GM12878 (cell line): ENCODE results near the gene GSE1. TPM values are rescaled to one million over a fixed set of nuclear protein-coding genes. Genes with fewer than 3 reads are reported as not detected.

ENCODE experiments used
- BACH1 ChIP-seq: fragments of 450-650 bp; IDR thresholded peaks from 2 replicates; pipeline ENCODE4 v1.6.1; 2017; ENCODE audit warnings: mild to moderate bottlenecking, borderline replicate concordance
- EED ChIP-seq: sonication (generic); IDR thresholded peaks from 2 replicates; pipeline ENCODE4 v1.6.1; 2016; ENCODE audit warnings: antibody characterized with exemption, low read depth
- FOXK2 ChIP-seq: fragments of 450-650 bp; IDR thresholded peaks from 2 replicates; pipeline ENCODE4 v1.6.1; 2017; ENCODE audit warnings: mild to moderate bottlenecking, moderate library complexity
- HCFC1 ChIP-seq: fragments of 150-350 bp; IDR thresholded peaks from 2 replicates; pipeline ENCODE4 v1.6.1; 2014; ENCODE audit warnings: low read length
- NBN ChIP-seq: fragments of 450-650 bp; IDR thresholded peaks from 2 replicates; pipeline ENCODE4 v1.6.1; 2016
- NR2C2 ChIP-seq: IDR thresholded peaks from 2 replicates; pipeline ENCODE4 v1.6.1; 2011; ENCODE audit warnings: borderline replicate concordance, low read depth; ENCODE audit not compliant: control insufficient read depth, insufficient read length
- NRF1 ChIP-seq: conservative IDR thresholded peaks from 2 replicates; pipeline ENCODE4 v1.6.1; 2011; ENCODE audit warnings: mild to moderate bottlenecking, low read depth, low read length, improper control_type of control experiment
- RFX5 ChIP-seq: IDR thresholded peaks from 2 replicates; pipeline ENCODE4 v1.6.1; 2011; ENCODE audit warnings: low read depth, low read length, improper control_type of control experiment
- SP1 ChIP-seq: IDR thresholded peaks from one replicate; pipeline ENCODE4 v1.6.1; 2011; ENCODE audit warnings: low read depth, low read length
- SREBF1 ChIP-seq: IDR thresholded peaks from 2 replicates; pipeline ENCODE4 v1.6.1; 2012; ENCODE audit warnings: mild to moderate bottlenecking, low read length
- YBX1 ChIP-seq: fragments of 450-650 bp; IDR thresholded peaks from 2 replicates; pipeline ENCODE4 v1.6.1; 2016; ENCODE audit warnings: antibody characterized with exemption
- polyA plus RNA-seq, 11 experiments: library from polyadenylated mRNA; depleted of rRNA in 4 of 11; unstranded in 6 of 11; stranded (reverse) in 5 of 11; fragments of >200 nt; fragmentation: Nextera tagmentation in 4 of 11; fragmentation: Illumina TruSeq in 1 of 11; extraction: Ambion mirVana in 4 of 11; extraction: Trizol in 1 of 11; gene quantifications; 1 replicate in 1 of 11; 2 replicates in 10 of 11; pipeline versions ENCODE4 v1.2.1 to v1.2.3, GENCODE V29; 2011 to 2016; ENCODE audit warnings: inconsistent platforms in 2 of 11, missing spikeins in 2 of 11, low read depth in 1 of 11
- total RNA-seq, 4 experiments: library from RNA; depleted of rRNA in 3 of 4; stranded (reverse); fragments of >200 nt in 3 of 4; fragmentation: Illumina TruSeq in 1 of 4; extraction: Trizol in 1 of 4; gene quantifications; 2 replicates each; pipeline versions ENCODE4 v1.2.1 to v1.2.3, GENCODE V29; 2013 to 2021
- TF ChIP-seq, protein P1 (sequence below): IDR thresholded peaks from 2 replicates; pipeline ENCODE4 v1.6.1; 2011; ENCODE audit warnings: mild to moderate bottlenecking, low read depth, low read length, moderate library complexity; ENCODE audit not compliant: insufficient replicate concordance

The GSE1 gene
- total and polyA plus RNA-seq, 10 of the 15 experiments (the other 5 are each of a cell fraction or from before 2014, with no cell fraction given): 4.6 to 58.7 (median 18.2) TPM

- no peak for TF ChIP-seq RFX5
- TF ChIP-seq BACH1: peak; percentile 37; the same call in 1 of the 2 replicates
- TF ChIP-seq, protein P1, sequence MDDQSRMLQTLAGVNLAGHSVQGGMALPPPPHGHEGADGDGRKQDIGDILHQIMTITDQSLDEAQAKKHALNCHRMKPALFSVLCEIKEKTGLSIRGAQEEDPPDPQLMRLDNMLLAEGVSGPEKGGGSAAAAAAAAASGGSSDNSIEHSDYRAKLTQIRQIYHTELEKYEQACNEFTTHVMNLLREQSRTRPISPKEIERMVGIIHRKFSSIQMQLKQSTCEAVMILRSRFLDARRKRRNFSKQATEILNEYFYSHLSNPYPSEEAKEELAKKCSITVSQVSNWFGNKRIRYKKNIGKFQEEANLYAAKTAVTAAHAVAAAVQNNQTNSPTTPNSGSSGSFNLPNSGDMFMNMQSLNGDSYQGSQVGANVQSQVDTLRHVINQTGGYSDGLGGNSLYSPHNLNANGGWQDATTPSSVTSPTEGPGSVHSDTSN: no peak
- peak; percentile 62; the same call in 1 of the 2 replicates for TF ChIP-seq NBN
- no peak for TF ChIP-seq FOXK2
- TF ChIP-seq SP1: peak; percentile 57
- TF ChIP-seq SREBF1: no peak
- TF ChIP-seq YBX1: no peak
- TF ChIP-seq NRF1: no peak
- 0 out of 2 replicates have a peak, but pooled peaks have one; percentile 25 for TF ChIP-seq HCFC1
- TF ChIP-seq NR2C2: no peak
- peak; percentile 70 for TF ChIP-seq EED
Observed at GRCh38 chr16:85615852-85616606, 2.9 kb downstream of the GSE1 start (continued).
